ENCODE data around the gene ESRRG. TPM values are rescaled to one million over a fixed set of nuclear protein-coding genes. Genes with fewer than 3 reads are reported as not detected.

The ESRRG gene
- total RNA-seq, 1 experiment from 2014 or later: 0.44 TPM

- Histone ChIP-seq H2BK12ac (ENCODE audit: insufficient read length, low read depth, low read length) (no peak overlapping the region), H3K9me3 (ENCODE audit: control insufficient read depth, low read depth, low read length) (no peaks in the 10 kb centered on the region), H3K4ac (ENCODE audit: low read depth, low read length) (no peak overlapping the region), H3K4me2 (ENCODE audit: insufficient read depth, insufficient read length, low read length) (no peak overlapping the region), H4K20me1 (ENCODE audit: control insufficient read depth, insufficient read depth, insufficient read length) (no peaks in the 10 kb centered on the region), H3K4me1 (ENCODE audit: insufficient read depth, low read length) (no peaks in the 10 kb centered on the region), H3K27me3 (ENCODE audit: insufficient read depth, low read length) (no peaks in the 10 kb centered on the region), H3K23ac (ENCODE audit: insufficient read length, low read depth, low read length) (no peak overlapping the region), H2BK120ac (ENCODE audit: low read depth, low read length, poor library complexity, severe bottlenecking) (no peak overlapping the region), H4K5ac (ENCODE audit: insufficient read length, low read depth, low read length) (no peak overlapping the region), H3T11ph (ENCODE audit: low read length) (no peak overlapping the region), H3K14ac (ENCODE audit: insufficient read depth, low read length) (no peak overlapping the region), H3K79me2 (ENCODE audit: insufficient read depth, low read length) (no peaks in the 10 kb centered on the region), H2BK15ac (ENCODE audit: low read depth, low read length) (no peak overlapping the region), H2AFZ (ENCODE audit: low read length) (no peak overlapping the region), H3K18ac (ENCODE audit: insufficient read length, low read depth, low read length) (no peak overlapping the region), H2BK5ac (ENCODE audit: insufficient read length, low read length) (no peak overlapping the region), H2BK20ac (ENCODE audit: low read depth, low read length, poor library complexity, severe bottlenecking) (no peak overlapping the region), H4K91ac (ENCODE audit: insufficient read length, low read depth, low read length) (no peak overlapping the region), H2AK5ac (ENCODE audit: insufficient read length, low read length) (no peak overlapping the region), H3K9ac (ENCODE audit: extremely low read depth, insufficient read length, low read length) (no peak overlapping the region), H4K8ac (replicated peaks; ENCODE audit: insufficient read length, low read depth, low read length) (no peak overlapping the region), H3K23me2 (ENCODE audit: insufficient read length, low read depth, low read length, poor library complexity, severe bottlenecking) (no peaks in the 10 kb centered on the region), H3K27ac (ENCODE audit: insufficient read length, low read depth, low read length) (no peak overlapping the region), H3K79me1 (ENCODE audit: insufficient read depth, low read depth, low read length, poor library complexity, severe bottlenecking) (no peaks in the 10 kb centered on the region), H3K56ac (ENCODE audit: insufficient read length, low read depth, low read length) (no peak overlapping the region)
- Mint-ChIP-seq H3K36me3 (ENCODE audit: insufficient read depth in 1 of 3, low read depth in 3 of 3) (no peaks in the 10 kb centered on the region), H3K4me1 (no peaks in the 10 kb centered on the region), H3K9me3 (no peaks in the 10 kb centered on the region), H3K4me3 (no peak overlapping the region), H3K27me3 (ENCODE audit: low read depth) (no peaks in the 10 kb centered on the region), H3K27ac (no peak overlapping the region)
- TF ChIP-seq, protein P1, sequence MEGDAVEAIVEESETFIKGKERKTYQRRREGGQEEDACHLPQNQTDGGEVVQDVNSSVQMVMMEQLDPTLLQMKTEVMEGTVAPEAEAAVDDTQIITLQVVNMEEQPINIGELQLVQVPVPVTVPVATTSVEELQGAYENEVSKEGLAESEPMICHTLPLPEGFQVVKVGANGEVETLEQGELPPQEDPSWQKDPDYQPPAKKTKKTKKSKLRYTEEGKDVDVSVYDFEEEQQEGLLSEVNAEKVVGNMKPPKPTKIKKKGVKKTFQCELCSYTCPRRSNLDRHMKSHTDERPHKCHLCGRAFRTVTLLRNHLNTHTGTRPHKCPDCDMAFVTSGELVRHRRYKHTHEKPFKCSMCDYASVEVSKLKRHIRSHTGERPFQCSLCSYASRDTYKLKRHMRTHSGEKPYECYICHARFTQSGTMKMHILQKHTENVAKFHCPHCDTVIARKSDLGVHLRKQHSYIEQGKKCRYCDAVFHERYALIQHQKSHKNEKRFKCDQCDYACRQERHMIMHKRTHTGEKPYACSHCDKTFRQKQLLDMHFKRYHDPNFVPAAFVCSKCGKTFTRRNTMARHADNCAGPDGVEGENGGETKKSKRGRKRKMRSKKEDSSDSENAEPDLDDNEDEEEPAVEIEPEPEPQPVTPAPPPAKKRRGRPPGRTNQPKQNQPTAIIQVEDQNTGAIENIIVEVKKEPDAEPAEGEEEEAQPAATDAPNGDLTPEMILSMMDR (conservative IDR thresholded peaks at IDR 0.05): no peak
- DNase-seq: no peak
- no CpG with 5 or more reads among the region's 8 CpGs for WGBS (ENCODE audit: extremely low coverage, insufficient read length, low lambda C conversion rate)
Observed at GRCh38 chr1:216518844-216519627, 204.2 kb downstream of the ESRRG start.

All from H9 (cell line).